Ascending aorta (tissue), 2 donors: Measurements from ENCODE around the gene ESAM. TPM values are rescaled to one million over a fixed set of nuclear protein-coding genes. Genes with fewer than 3 reads are reported as not detected.

ENCODE experiments used
- DNase-seq, 2 donors: peaks; one replicate each; pipeline ENCODE4 v3.0.0-alpha.2; 2019; ENCODE audit warnings: low spot score in 2 of 2
- H3K27ac ChIP-seq, 2 donors: fragments of 200-600 bp; sonication (generic); one replicate each; pipeline ENCODE4 v1.5.1; 2016 to 2017; ENCODE audit warnings: mild to moderate bottlenecking in 1 of 2
- H3K27me3 ChIP-seq: fragments of 200-600 bp; sonication (generic); one replicate; pipeline ENCODE4 v1.5.1; 2017
- H3K36me3 ChIP-seq, 2 donors: fragments of 200-600 bp; sonication (generic); one replicate each; pipeline ENCODE4 v1.5.1; 2016
- H3K4me1 ChIP-seq, 2 donors: fragments of 200-600 bp; sonication (generic); one replicate each; pipeline ENCODE4 v1.5.1; 2016 to 2017; ENCODE audit warnings: mild to moderate bottlenecking in 1 of 2
- H3K4me3 ChIP-seq, 2 donors: fragments of 200-600 bp; sonication (generic); one replicate each; pipeline ENCODE4 v1.5.1; 2016 to 2017; ENCODE audit warnings: mild to moderate bottlenecking in 1 of 2
- H3K9me3 ChIP-seq, 2 donors: fragments of 200-600 bp; sonication (generic); one replicate each; pipeline ENCODE4 v1.5.1; 2016
- intact Hi-C: fragments of 100-400 bp; cut with DNase I; formaldehyde crosslinking; loops from one replicate; pipeline ENCODE4 v1.15.1; 2023
- total RNA-seq: library from RNA; depleted of rRNA; stranded (reverse); fragments of >200 nt; gene quantifications from one replicate; pipeline ENCODE4 v1.1.0, GENCODE V29; 2016
- TF ChIP-seq, protein P1 (sequence below), 3 experiments: fragments of 200-600 bp in 2 of 3; fragments of 450-650 bp in 1 of 3; sonication (generic) in 2 of 3; IDR thresholded peaks; one replicate each; pipeline ENCODE4 v1.5.1; 2016 to 2019; ENCODE audit warnings: antibody characterized with exemption in 3 of 3, mild to moderate bottlenecking in 1 of 3, moderate library complexity in 1 of 3

The ESAM gene
- total RNA-seq, 1 donor from 2014 or later: 257 TPM

DNA sequence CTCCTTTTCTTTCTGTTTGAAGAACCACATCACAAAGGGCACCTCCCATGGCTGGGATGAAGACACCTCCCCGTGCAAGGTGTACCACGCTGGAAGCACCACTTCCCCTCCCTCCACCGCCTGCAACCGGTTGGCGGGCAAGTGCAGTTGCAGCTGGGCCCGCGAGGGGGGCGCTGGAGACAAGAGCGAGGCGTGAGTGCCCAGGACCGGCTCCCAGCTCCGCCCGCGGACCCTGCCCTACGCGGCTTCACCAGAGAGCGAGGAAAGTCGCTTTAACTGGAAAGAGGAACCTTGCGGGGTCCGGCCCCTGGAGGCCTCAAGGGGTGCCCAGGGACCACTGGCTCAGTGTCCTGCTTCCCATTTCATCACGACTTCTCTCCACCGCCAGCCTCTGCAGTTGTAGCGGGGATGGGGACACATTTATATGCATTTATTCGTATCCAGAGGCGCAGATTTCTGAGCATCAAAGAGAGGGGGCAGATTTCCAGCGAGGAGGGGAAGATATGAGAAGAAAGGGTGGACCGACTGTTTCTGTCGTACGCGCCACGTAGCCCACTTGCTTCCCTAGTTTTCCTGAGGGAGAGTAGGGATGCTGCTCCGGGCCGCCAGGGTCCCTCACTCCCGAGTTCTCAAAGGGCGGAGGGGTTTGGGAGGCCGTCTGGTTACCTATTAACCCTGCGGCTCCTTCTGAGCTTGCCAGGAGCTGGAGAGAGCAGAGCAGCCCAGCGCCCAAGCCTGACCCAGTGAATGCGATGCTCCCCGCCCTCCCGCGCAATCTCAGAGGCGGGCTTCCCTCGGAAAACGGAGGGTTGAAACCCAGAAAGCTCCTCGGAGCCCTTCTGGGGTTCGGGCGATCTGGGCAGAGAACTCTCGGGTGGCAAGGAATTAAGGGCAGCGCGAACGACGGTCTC is 3.5 kb downstream of the ESAM start:
- H3K27ac ChIP-seq: peak overlapping the region; percentile 85 to 89
- peak in 1 of 2 donors; percentile 84 for DNase-seq
- H3K4me1 ChIP-seq: peaks cover 3 to 21% of the 10 kb centered on the region in 2 donors

DNA sequence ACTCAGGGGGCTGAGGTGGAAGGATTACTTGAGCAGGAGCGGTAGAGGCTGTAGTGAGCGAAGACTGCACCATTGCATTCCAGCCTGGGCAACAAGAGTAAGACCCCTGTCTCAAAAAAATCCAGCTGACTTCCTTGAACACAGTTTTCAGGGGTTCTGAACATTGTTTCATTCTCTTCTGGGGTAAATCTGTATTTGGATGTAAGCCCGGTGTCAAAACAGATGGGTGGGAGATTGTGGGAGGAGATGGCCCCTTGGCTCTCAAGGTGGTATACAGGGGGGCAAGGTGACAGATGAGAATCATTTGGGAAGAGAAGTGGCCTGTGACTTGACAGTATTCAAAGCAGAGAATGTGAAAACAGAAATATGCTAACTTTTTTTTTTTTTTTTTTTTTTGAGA is 4.8 kb downstream of the ESAM start:
- no peak for DNase-seq
- Histone ChIP-seq H3K27ac (no peak overlapping the region), H3K4me1 (peaks cover 3 to 11% of the 10 kb centered on the region in 2 donors), H3K4me3 (no peak overlapping the region), H3K9me3 (no peaks in the 10 kb centered on the region), H3K36me3 (peaks cover 0 to 3% of the 10 kb centered on the region in 2 donors), H3K27me3 (no peaks in the 10 kb centered on the region)
- intact Hi-C loops: no loop called here
- TF ChIP-seq, protein P1, sequence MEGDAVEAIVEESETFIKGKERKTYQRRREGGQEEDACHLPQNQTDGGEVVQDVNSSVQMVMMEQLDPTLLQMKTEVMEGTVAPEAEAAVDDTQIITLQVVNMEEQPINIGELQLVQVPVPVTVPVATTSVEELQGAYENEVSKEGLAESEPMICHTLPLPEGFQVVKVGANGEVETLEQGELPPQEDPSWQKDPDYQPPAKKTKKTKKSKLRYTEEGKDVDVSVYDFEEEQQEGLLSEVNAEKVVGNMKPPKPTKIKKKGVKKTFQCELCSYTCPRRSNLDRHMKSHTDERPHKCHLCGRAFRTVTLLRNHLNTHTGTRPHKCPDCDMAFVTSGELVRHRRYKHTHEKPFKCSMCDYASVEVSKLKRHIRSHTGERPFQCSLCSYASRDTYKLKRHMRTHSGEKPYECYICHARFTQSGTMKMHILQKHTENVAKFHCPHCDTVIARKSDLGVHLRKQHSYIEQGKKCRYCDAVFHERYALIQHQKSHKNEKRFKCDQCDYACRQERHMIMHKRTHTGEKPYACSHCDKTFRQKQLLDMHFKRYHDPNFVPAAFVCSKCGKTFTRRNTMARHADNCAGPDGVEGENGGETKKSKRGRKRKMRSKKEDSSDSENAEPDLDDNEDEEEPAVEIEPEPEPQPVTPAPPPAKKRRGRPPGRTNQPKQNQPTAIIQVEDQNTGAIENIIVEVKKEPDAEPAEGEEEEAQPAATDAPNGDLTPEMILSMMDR (IDR thresholded peaks at IDR 0.05): no peak

More for the DNA sequence above, 3.5 kb downstream of the ESAM start:
- intact Hi-C loops: no loop called here
- Histone ChIP-seq H3K9me3 (no peaks in the 10 kb centered on the region), H3K4me3 (peak overlapping the region; percentile 62 to 67), H3K27me3 (no peaks in the 10 kb centered on the region), H3K36me3 (no peaks in the 10 kb centered on the region)
- TF ChIP-seq, protein P1 (IDR thresholded peaks at IDR 0.05): peak; percentile 58 to 79 (median 74)

DNA sequence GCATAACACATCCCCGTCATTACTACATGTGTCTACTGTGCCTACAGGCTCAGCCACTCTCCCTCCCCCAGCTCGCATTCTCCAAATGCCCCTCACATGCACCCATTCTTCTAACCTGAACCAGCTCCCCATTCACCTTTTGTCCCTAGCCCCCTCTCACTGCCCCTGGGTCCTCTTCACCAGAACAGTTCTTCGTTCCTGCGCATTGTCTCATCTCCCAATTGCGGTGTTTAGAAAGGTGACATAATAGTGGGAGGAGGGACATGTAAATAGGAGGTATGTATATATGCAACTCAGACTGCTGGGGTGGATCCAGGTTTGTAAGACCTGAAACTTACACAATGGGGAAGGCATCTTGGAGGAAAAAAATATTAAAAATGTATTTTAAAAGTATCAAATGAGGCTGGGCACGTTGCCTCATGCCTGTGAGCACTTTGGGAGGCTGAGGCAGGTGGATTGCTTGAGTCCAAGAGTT is 5.3 kb downstream of the ESAM start:
- H3K36me3 ChIP-seq: peaks cover 0 to 3% of the 10 kb centered on the region in 2 donors
- intact Hi-C loops: no loop called here

DNA sequence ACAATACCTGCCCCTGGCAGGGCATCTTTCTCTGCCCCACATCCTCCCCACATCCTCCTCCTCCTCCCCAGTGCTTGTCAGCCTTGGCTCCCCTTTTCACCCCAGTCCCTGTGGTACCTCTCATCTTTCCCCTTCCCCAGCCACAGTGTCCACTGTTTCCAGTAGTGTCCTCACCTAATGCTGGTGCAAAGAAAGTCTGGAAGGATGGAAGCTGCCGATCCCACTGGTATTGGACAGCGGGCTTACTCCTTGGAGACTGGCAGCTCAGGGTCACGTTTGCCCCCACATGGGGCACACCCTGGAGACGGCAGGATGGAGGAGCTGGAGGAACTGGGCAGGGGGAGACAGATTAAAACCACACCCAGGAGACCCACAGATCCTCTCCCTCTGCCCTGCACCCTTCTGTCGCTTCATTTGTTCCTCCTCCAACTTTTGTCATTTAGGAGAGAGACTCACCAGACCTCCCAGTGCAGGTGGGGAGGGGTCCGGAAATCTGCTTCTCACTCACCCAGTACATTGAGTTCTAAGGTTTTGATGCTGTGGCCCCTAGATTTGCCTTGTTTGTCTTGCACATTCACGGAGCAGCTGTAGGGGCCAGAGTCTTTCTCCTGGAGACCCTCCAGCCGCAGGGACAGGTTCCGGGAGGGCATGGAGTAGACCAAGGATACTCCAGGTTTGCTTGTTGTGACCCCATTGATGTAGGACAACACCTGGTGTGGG is 5.9 kb downstream of the ESAM start:
- TF ChIP-seq, protein P1 (IDR thresholded peaks at IDR 0.05): no peak

More for the DNA sequence above, 5.3 kb downstream of the ESAM start:
- Histone ChIP-seq H3K4me1 (peaks cover 3 to 11% of the 10 kb centered on the region in 2 donors), H3K27ac (no peak overlapping the region), H3K9me3 (no peaks in the 10 kb centered on the region), H3K27me3 (no peaks in the 10 kb centered on the region), H3K4me3 (no peak overlapping the region)
- TF ChIP-seq, protein P1 (IDR thresholded peaks at IDR 0.05): no peak
- DNase-seq: no peak

DNA sequence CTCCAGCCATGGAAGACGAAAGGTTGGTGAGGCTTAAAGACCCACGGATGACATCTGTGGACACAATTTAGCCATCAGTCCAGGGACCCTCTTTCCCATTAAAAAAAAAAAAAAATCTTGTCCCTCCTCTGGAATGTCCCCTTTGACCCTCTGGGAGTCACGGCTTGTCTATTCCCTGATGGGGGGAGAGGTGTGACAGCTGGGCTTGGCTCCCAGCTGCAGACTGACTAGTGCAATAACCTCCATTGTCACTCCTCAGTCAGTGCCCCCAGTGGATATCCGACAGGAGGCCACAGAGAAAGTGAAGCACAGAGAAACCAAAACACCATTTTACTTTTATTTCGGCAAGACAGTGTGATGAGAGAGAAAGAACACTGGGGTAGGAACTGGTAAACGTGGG is 7.4 kb downstream of the ESAM start:
- intact Hi-C loops: no loop called here
- Histone ChIP-seq H3K4me3 (no peak overlapping the region), H3K27ac (no peak overlapping the region), H3K27me3 (no peaks in the 10 kb centered on the region), H3K36me3 (peaks cover 0 to 3% of the 10 kb centered on the region in 2 donors), H3K9me3 (no peaks in the 10 kb centered on the region), H3K4me1 (peaks cover 3 to 7% of the 10 kb centered on the region in 2 donors)
- TF ChIP-seq, protein P1 (IDR thresholded peaks at IDR 0.05): no peak
- DNase-seq: no peak

More for the DNA sequence above, 5.9 kb downstream of the ESAM start:
- H3K27me3 ChIP-seq: no peaks in the 10 kb centered on the region
- H3K9me3 ChIP-seq: no peaks in the 10 kb centered on the region
- no peak for DNase-seq
- intact Hi-C loops: no loop called here
- H3K4me3 ChIP-seq: no peak overlapping the region
- H3K27ac ChIP-seq: no peak overlapping the region
- H3K36me3 ChIP-seq: peaks cover 0 to 3% of the 10 kb centered on the region in 2 donors
- peaks cover 3 to 11% of the 10 kb centered on the region in 2 donors for H3K4me1 ChIP-seq
